Suprapubic skin (tissue), 4 donors: ENCODE results near the gene OAF. TPM values are rescaled to one million over a fixed set of nuclear protein-coding genes. Genes with fewer than 3 reads are reported as not detected.
A peak's percentile ranks its signal among the peaks of the same experiment; 100 is the strongest.

ENCODE experiments used
- DNase-seq, 2 donors: peaks; one replicate each; pipeline ENCODE4 v3.0.0-alpha.2; 2019; ENCODE audit warnings: low spot score in 2 of 2
- H3K27ac ChIP-seq: fragments of 200-600 bp; sonication (generic); one replicate; pipeline ENCODE4 v1.5.1; 2019
- H3K27me3 ChIP-seq: fragments of 200-600 bp; sonication (generic); one replicate; pipeline ENCODE4 v1.5.1; 2019
- H3K36me3 ChIP-seq: fragments of 200-600 bp; sonication (generic); one replicate; pipeline ENCODE4 v1.5.1; 2019
- H3K4me1 ChIP-seq: fragments of 200-600 bp; sonication (generic); one replicate; pipeline ENCODE4 v1.5.1; 2019
- H3K4me3 ChIP-seq: fragments of 200-600 bp; sonication (generic); one replicate; pipeline ENCODE4 v1.5.1; 2019; ENCODE audit warnings: mild to moderate bottlenecking
- H3K9me3 ChIP-seq: fragments of 200-600 bp; sonication (generic); one replicate; pipeline ENCODE4 v1.5.1; 2019
- CTCF ChIP-seq, 2 donors: fragments of 200-600 bp in 1 of 2; fragments of 450-650 bp in 1 of 2; sonication (generic) in 1 of 2; IDR thresholded peaks; one replicate each; pipeline ENCODE4 v1.5.1; 2016 to 2019; ENCODE audit warnings: antibody characterized with exemption in 2 of 2, mild to moderate bottlenecking in 1 of 2, moderate library complexity in 1 of 2
- EP300 ChIP-seq: sonication (generic); formaldehyde crosslinking; IDR thresholded peaks from one replicate; pipeline ENCODE4 v1.6.1; 2017; ENCODE audit warnings: antibody characterized with exemption
- POLR2A ChIP-seq, 2 donors: fragments of 450-650 bp; IDR thresholded peaks; one replicate each; pipeline ENCODE4 v1.6.1; 2017; ENCODE audit warnings: antibody characterized with exemption in 2 of 2, mild to moderate bottlenecking in 2 of 2, moderate library complexity in 2 of 2
- POLR2AphosphoS5 ChIP-seq, 3 donors: sonication (generic); formaldehyde crosslinking; IDR thresholded peaks; one replicate each; pipeline ENCODE4 v1.6.1; 2017; ENCODE audit warnings: antibody characterized with exemption in 3 of 3
- WGBS: methylation state at CpG from one replicate; pipeline ENCODE4 v1.1.5; 2018; 5-methylcytosine and 5-hydroxymethylcytosine counted together
- total RNA-seq, 4 donors: library from RNA; depleted of rRNA; stranded (reverse); fragments of >200 nt; gene quantifications; one replicate each; pipeline ENCODE4 v1.1.0, GENCODE V29; 2016

The OAF gene
- 10 to 100 TPM in 3 of 4 donors, 1 to 10 TPM in 1; 5.0 to 13.0 (median 10.8) TPM for total RNA-seq

DNA sequence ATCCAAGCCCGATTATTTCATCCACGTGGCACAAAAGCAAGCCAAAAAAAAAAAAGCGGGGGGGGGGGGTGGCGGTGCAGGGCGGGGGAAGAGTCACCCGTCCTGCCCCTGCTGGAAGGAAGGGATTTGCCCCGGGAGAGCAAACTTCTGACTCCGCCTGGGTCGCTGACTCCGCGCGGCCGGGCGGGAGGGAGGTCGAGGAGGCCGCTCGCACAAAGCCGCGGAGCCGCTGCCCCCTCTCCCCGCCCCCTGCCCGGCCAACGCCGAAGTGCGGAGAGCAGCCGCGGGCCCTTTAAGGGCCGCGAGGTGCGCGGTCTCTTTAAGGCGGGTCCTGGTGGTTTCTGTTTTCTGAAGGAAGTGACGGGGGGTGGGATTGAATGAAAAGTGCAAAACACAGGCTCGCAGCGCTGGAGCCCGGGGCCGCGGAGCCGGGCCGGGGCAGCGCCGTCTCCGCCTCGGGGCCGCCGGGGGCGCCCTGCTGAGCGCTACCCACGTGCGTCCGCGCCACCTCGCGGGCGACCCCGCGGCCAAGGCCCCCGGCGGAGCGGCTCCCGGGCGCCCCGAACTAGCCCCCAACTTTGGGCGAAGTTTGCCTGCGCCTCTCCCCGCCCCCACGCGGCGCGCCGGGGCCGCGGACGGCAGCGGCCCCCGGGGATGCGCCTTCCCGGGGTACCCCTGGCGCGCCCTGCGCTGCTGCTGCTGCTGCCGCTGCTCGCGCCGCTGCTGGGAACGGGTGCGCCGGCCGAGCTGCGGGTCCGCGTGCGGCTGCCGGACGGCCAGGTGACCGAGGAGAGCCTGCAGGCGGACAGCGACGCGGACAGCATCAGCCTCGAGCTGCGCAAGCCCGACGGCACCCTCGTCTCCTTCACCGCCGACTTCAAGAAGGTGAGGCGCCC is at the start of gene OAF:
OAF (plus strand) TSS at position 407 of the 896 bp plus-strand sequence; CDS start at position 655, 248 bp downstream.
- Histone ChIP-seq H3K9me3 (no peaks in the 10 kb centered on the region), H3K36me3 (no peaks in the 10 kb centered on the region), H3K4me1 (peaks cover 64% of the 10 kb centered on the region), H3K4me3 (peak within 1 kb of the TSS; percentile 86), H3K27ac (peak within 1 kb of the TSS; percentile 87), H3K27me3 (no peaks in the 10 kb centered on the region)
- WGBS: 1% methylated on average over 32 of the region's 108 CpGs
- TF ChIP-seq CTCF (IDR thresholded peaks at IDR 0.05) (peak in 1 of 2 donors; percentile 21), POLR2AphosphoS5 (IDR thresholded peaks at IDR 0.05) (no peak)
- no peak for DNase-seq

DNA sequence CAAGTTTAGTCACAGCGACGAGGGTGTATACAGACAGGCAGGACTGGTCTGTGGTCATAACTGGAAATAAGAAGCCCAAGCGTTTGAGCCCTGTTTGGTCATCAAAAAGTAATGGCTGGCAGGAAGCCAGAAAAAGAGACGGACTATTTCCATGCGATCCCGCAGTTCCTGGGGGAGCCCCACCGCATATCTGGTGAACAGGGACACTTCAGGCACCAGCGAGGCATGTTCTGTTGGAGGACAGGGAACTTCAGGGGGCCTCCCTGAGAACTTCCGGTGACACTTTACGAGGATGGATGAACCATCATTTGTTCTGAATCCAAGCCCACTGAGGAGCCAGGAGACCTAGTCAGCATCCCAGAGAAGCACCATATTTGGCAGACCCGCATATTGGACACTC is 43.2 kb upstream of the OAF start:
- Histone ChIP-seq H3K27me3 (no peaks in the 10 kb centered on the region), H3K4me1 (peaks cover 28% of the 10 kb centered on the region)
- TF ChIP-seq EP300 (no peak), CTCF (IDR thresholded peaks at IDR 0.05) (no peak), POLR2AphosphoS5 (IDR thresholded peaks at IDR 0.05) (no peak), POLR2A (IDR thresholded peaks at IDR 0.05) (no peak)

DNA sequence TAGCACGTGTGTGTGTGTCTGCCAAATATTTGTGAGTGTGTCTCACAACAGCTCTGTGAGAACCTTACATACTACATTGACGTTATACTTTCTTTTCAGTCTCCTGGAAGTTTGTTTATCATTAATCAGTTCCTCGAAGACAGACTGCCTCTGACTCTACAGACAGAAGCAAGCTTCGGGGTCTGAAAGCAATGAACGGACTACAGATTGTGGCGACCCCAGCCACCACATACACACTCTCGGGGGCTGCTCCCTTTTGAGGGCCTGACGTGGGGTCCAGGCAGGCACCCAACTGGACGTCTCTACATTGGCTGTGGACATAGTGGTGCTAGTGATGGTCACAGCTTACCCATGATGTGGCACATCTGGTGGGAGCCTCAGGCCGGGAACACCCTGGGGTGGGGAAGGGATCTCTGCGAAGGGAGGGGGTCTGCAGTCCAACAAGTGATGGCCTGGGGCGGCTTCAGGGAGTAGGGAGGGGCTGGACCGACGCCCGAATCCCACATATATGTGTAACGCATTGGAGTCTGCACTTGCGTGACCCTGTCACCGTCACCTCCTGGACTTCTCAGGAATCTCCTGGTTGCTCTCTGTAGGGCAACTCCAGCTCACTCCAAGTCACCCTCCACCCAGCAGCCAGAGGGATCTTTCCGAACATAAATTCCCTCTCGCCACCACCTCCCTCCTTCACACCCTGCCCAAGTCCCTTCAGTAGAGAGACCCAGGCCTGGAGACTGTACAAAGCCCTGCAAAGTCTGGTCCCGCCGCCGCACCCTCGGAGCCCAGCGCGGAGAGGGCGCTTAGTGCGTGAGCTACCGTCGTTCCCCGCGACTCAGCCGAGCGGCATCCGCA is 42.5 kb upstream of the OAF start:
- 29% methylated on average over 32 of the region's 35 CpGs for WGBS
- peak overlapping the region; percentile 52 for H3K4me3 ChIP-seq
- H3K27me3 ChIP-seq: no peaks in the 10 kb centered on the region
- no peaks in the 10 kb centered on the region for H3K36me3 ChIP-seq
- peaks cover 29% of the 10 kb centered on the region for H3K4me1 ChIP-seq
- TF ChIP-seq POLR2A (IDR thresholded peaks at IDR 0.05) (no peak), POLR2AphosphoS5 (IDR thresholded peaks at IDR 0.05) (no peak), CTCF (IDR thresholded peaks at IDR 0.05) (no peak), EP300 (no peak)
- H3K27ac ChIP-seq: peak overlapping the region; percentile 39
- DNase-seq: no peak
- H3K9me3 ChIP-seq: no peaks in the 10 kb centered on the region

More for the DNA sequence above, 43.2 kb upstream of the OAF start:
- no peak for DNase-seq
- H3K9me3 ChIP-seq: no peaks in the 10 kb centered on the region
- H3K4me3 ChIP-seq: no peak overlapping the region
- no peak overlapping the region for H3K27ac ChIP-seq
- H3K36me3 ChIP-seq: no peaks in the 10 kb centered on the region
- 83% methylated on average over 11 of the region's 11 CpGs for WGBS

- peak in 1 of 2 donors; percentile 81 for DNase-seq
- Histone ChIP-seq H3K27ac (peak overlapping the region; percentile 39), H3K4me3 (peak overlapping the region; percentile 52), H3K9me3 (no peaks in the 10 kb centered on the region), H3K36me3 (no peaks in the 10 kb centered on the region), H3K27me3 (no peaks in the 10 kb centered on the region), H3K4me1 (peaks cover 29% of the 10 kb centered on the region)
- 2% methylated on average over 11 of the region's 71 CpGs for WGBS
- TF ChIP-seq CTCF (IDR thresholded peaks at IDR 0.05) (peak; percentile 64 to 99), EP300 (no peak)
Measured at GRCh38 chr11:120168960-120169681, 41.7 kb upstream of the OAF start.
